ENCODE measurements around the gene UGT1A8.

Gene UGT1A8

DNA sequence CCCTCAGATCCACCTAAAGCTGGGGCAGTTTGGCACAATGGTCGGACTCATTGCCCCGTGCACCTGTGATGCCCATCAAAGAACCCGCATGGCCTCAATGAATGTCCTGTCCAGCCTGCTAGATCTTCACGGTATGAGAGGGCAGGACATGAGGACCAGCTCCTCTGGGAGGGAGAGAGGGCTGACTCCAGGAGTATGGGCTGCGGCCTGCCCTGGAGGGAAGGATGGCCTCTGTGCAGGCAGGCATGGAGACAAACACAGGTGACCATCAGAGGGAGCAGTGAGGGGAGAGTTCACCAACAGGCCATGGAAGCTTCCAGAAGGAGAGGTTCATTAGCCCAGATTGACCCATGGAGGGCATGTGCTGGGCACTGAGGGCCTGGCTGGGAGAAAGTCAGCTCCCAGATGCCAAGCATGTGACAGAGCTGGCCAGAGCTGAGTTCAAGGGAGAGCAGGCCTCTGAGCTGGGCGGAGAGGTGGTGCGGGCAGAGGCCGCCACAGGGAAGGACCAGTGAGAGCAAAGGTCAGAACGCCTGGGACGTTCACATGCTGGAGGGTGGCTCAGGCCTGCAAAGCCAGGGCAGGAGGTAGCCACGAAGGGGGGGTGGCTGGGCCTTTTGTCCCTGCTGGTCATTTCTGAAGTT is 200.7 kb downstream of the UGT1A8 start:
- Mint-ChIP-seq H3K27ac (no peak overlapping the region), H3K36me3 (ENCODE audit: low read depth) (no peaks in the 10 kb centered on the region), H3K4me3 (no peak overlapping the region), H3K4me1 (ENCODE audit: low read depth) (peaks cover 3% of the 10 kb centered on the region), H3K27me3 (peaks cover 3% of the 10 kb centered on the region), H3K9me3 (no peaks in the 10 kb centered on the region)
- intact Hi-C loops (cut with micrococcal nuclease), result no loop called here

DNA sequence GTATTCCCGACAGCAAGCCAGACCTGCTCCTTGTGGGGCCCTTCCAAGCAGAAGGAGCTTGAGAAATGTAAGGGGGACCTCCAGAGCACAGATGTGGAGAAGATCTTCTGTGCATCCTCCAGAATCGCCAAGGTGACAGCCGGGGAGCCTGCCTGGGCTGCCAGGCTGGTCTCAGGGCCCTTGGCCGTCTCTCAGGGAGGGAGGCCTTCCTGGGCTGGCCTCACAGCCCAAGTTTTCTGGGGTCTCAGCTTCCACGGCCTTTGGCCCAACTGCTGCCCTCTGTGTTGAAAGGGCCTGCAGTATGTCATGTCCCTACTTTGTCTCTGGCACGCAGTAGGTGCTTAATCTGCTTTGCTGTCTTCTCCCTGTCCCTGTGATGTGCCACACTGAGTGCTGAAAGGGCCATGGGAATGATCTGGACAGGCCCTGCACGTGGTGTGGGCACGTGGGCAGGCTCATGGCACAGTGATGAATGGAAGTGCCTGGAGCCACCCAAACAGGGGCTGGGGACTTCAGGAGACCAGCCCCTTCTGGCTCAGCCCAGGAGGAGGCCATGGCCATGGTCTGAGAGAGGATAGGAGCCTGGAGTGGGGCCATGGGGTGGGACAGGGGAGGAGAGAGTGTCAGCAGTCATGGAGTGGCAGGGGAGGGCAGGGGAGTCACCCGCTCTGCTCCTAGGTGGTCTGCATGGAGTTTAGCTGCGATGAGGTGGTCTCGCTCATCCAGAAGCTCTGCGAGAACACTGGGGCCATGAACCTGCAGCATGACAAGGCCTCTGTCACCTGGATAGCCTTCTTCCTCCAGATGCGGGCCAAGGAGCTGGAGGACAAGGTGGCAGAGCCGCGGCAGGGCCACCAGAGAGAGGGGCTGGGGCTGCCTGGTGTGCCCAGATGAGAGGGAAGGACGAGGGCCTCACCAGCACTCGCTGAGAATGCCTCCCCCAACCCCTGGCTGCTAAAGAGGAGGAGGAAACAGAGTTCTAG is 201.5 kb downstream of the UGT1A8 start:
- Mint-ChIP-seq H3K36me3 (ENCODE audit: low read depth) (no peaks in the 10 kb centered on the region), H3K4me1 (ENCODE audit: low read depth) (peaks cover 8% of the 10 kb centered on the region), H3K27me3 (peaks cover under 1% of the 10 kb centered on the region), H3K9me3 (no peaks in the 10 kb centered on the region), H3K27ac (no peak overlapping the region), H3K4me3 (no peak overlapping the region)
- intact Hi-C loops (cut with micrococcal nuclease), result no loop called here

GRCh38 chr2:233819884-233820773 is 202.7 kb downstream of the UGT1A8 start:
- no peaks in the 10 kb centered on the region for H3K36me3 Mint-ChIP-seq (ENCODE audit: low read depth)
- H3K27me3 Mint-ChIP-seq, result no peaks in the 10 kb centered on the region
- H3K4me1 Mint-ChIP-seq (ENCODE audit: low read depth), result peaks cover 8% of the 10 kb centered on the region
- intact Hi-C loops (cut with micrococcal nuclease), result no loop called here
- no peaks in the 10 kb centered on the region for H3K9me3 Mint-ChIP-seq
- no peak overlapping the region for H3K27ac Mint-ChIP-seq
- H3K4me3 Mint-ChIP-seq, result no peak overlapping the region

DNA sequence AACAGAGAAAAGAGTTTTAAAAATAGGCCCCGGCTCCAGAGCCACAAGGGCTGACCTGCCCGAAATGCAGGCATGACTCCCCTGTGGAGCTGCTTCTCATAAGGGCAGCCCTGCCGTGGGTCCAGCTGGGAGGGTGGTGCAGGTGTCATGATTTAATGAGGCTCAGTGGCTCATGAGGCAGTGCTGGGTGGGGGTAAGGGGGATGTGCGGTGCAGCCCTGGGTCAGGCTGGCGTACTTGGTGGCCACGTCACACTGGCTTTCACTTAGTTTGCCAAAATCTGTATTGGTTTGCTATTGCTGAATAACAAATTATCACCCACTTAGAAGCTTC is 203.3 kb downstream of the UGT1A8 start:
- intact Hi-C loops (cut with micrococcal nuclease), result no loop called here

GRCh38 chr2:233821196-233821595 is 203.8 kb downstream of the UGT1A8 start:
- intact Hi-C loops (cut with micrococcal nuclease), result no loop called here
- H3K4me1 Mint-ChIP-seq (ENCODE audit: low read depth), result peaks cover 8% of the 10 kb centered on the region
- H3K4me3 Mint-ChIP-seq, result no peak overlapping the region
- no peaks in the 10 kb centered on the region for H3K36me3 Mint-ChIP-seq (ENCODE audit: low read depth)
- H3K27me3 Mint-ChIP-seq, result peaks cover 2% of the 10 kb centered on the region
- no peaks in the 10 kb centered on the region for H3K9me3 Mint-ChIP-seq
- no peak overlapping the region for H3K27ac Mint-ChIP-seq

More for the DNA sequence above, 203.3 kb downstream of the UGT1A8 start:
- Mint-ChIP-seq H3K27ac (no peak overlapping the region), H3K4me1 (ENCODE audit: low read depth) (peaks cover 8% of the 10 kb centered on the region), H3K4me3 (no peak overlapping the region), H3K9me3 (no peaks in the 10 kb centered on the region), H3K36me3 (ENCODE audit: low read depth) (no peaks in the 10 kb centered on the region), H3K27me3 (peaks cover 2% of the 10 kb centered on the region)

GRCh38 chr2:233821709-233822100 is 204.3 kb downstream of the UGT1A8 start:
- Mint-ChIP-seq H3K36me3 (ENCODE audit: low read depth) (no peaks in the 10 kb centered on the region), H3K4me3 (no peak overlapping the region), H3K9me3 (no peaks in the 10 kb centered on the region), H3K4me1 (ENCODE audit: low read depth) (peaks cover 8% of the 10 kb centered on the region), H3K27ac (no peak overlapping the region), H3K27me3 (peaks cover 2% of the 10 kb centered on the region)
- intact Hi-C loops (cut with micrococcal nuclease), result no loop called here

DNA sequence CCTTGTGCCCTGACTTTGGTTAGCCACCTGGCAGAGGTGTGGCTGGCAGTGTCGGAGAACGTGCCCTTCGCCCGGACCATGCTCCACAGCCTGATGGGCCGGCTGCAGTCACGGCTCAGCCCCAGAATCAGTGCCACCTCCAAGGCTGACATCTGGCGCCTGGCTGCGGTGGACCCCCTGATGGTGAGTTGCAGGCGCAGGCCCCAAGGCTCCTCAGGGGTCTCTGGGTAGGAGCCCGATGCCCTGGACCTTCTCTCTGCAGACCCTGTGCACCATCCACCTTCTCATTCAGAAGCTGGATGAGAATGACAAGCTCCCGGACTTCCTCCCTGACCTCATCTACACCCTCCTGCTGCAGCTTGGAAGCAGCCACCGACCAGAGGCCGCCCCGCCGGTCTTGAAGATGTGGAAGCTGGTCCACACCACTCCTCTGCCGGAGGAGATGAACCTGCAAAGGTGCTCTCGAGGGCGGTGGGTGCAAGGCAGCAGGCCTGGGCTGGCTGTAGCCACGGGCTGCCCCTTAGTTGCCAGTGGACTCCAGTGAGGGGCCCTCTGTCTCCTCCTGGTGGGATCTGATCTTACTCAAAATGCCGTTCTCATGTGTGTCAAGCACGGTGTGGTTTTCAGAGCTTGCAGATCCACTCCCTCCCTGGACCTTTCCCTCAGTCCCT is 204.8 kb downstream of the UGT1A8 start:
- H3K9me3 Mint-ChIP-seq, result no peaks in the 10 kb centered on the region
- peaks cover 2% of the 10 kb centered on the region for H3K27me3 Mint-ChIP-seq
- no peak overlapping the region for H3K27ac Mint-ChIP-seq
- H3K4me3 Mint-ChIP-seq, result no peak overlapping the region
- intact Hi-C loops (cut with micrococcal nuclease), result no loop called here
- H3K36me3 Mint-ChIP-seq (ENCODE audit: low read depth), result no peaks in the 10 kb centered on the region
- peaks cover 8% of the 10 kb centered on the region for H3K4me1 Mint-ChIP-seq (ENCODE audit: low read depth)

Data from dendritic cell treated with granulocyte-macrophage colony-stimulating factor and Interleukin-4, amounts not matched to agents 40 ng/mL and 50 ng/mL, for 4 days (primary cell).